ENCODE results near the gene HDHD3.

The HDHD3 gene

GRCh38 chr9:113375057-113376023, 1.4 kb downstream of the HDHD3 start:
- H3K4me2 ChIP-seq, result peak overlapping the region; percentile 82 to 92 (median 88)
- no peaks in the 10 kb centered on the region for H3K9me3 ChIP-seq (replicated peaks in 1 of 11)
- peak overlapping the region; percentile 81 to 92 (median 85); a peak in 17 of 20 replicates for H3K4me3 ChIP-seq
- H3K27me3 ChIP-seq, result no peaks in the 10 kb centered on the region
- H3K9ac ChIP-seq, result peak overlapping the region in 8 of 11 experiments; percentile 13 to 90 (median 87); a peak in 8 of 22 replicates
- H3K36me3 ChIP-seq, result peaks cover 22 to 31% (median 28%) of the 10 kb centered on the region in 11 experiments
- H3K4me1 ChIP-seq, result peaks cover 9 to 18% (median 13%) of the 10 kb centered on the region in 10 experiments; a peak in 19 of 20 replicates
- H3K27ac ChIP-seq, result no peak overlapping the region
- TF ChIP-seq Cebpa-rat (IDR thresholded peaks at IDR 0.05), result no peak
- peaks cover 0 to 21% (median 0%) of the 10 kb centered on the region in 11 experiments; a peak in 5 of 22 replicates for H4K20me1 ChIP-seq

- Histone ChIP-seq H3K4me3 (no peak overlapping the region), H3K4me2 (no peak overlapping the region), H3K27ac (no peak overlapping the region), H3K9me3 (replicated peaks in 1 of 11) (no peaks in the 10 kb centered on the region), H3K36me3 (peaks cover 22 to 35% (median 29%) of the 10 kb centered on the region in 11 experiments), H3K4me1 (peaks cover 9 to 18% (median 13%) of the 10 kb centered on the region in 10 experiments; a peak in 19 of 20 replicates), H3K9ac (no peak overlapping the region), H3K27me3 (no peaks in the 10 kb centered on the region), H4K20me1 (peaks cover 0 to 21% (median 0%) of the 10 kb centered on the region in 11 experiments; a peak in 6 of 22 replicates)
- no peak for TF ChIP-seq Cebpa-rat (IDR thresholded peaks at IDR 0.05)
Observed at GRCh38 chr9:113373676-113374392, 3.0 kb downstream of the HDHD3 start.

- peaks cover 22 to 40% (median 29%) of the 10 kb centered on the region in 11 experiments for H3K36me3 ChIP-seq
- no peak for TF ChIP-seq Cebpa-rat (IDR thresholded peaks at IDR 0.05)
- H3K9me3 ChIP-seq (replicated peaks in 1 of 11), result no peaks in the 10 kb centered on the region
- no peak overlapping the region for H3K4me3 ChIP-seq
- H3K9ac ChIP-seq, result no peak overlapping the region
- H4K20me1 ChIP-seq, result peaks cover 0 to 21% (median 0%) of the 10 kb centered on the region in 11 experiments; a peak in 6 of 22 replicates
- no peak overlapping the region for H3K27ac ChIP-seq
- no peak overlapping the region for H3K4me2 ChIP-seq
- H3K27me3 ChIP-seq, result no peaks in the 10 kb centered on the region
- H3K4me1 ChIP-seq, result peaks cover 9 to 18% (median 13%) of the 10 kb centered on the region in 10 experiments; a peak in 19 of 20 replicates
Observed at GRCh38 chr9:113373256-113373655, 3.5 kb downstream of the HDHD3 start.

GRCh38 chr9:113372059-113372458, 4.7 kb downstream of the HDHD3 start:
- Histone ChIP-seq H3K4me2 (no peak overlapping the region), H3K27ac (no peak overlapping the region), H3K9ac (no peak overlapping the region), H3K4me1 (peaks cover 9 to 14% (median 12%) of the 10 kb centered on the region in 10 experiments; a peak in 19 of 20 replicates), H3K36me3 (peaks cover 22 to 42% (median 29%) of the 10 kb centered on the region in 11 experiments), H3K9me3 (replicated peaks in 1 of 11) (no peaks in the 10 kb centered on the region), H4K20me1 (peaks cover 0 to 21% (median 0%) of the 10 kb centered on the region in 11 experiments; a peak in 6 of 22 replicates), H3K4me3 (no peak overlapping the region), H3K27me3 (no peaks in the 10 kb centered on the region)
- TF ChIP-seq Cebpa-rat (IDR thresholded peaks at IDR 0.05), result no peak

GRCh38 chr9:113370806-113371325, 5.9 kb downstream of the HDHD3 start:
- Histone ChIP-seq H3K4me2 (no peak overlapping the region), H3K9me3 (replicated peaks in 1 of 11) (no peaks in the 10 kb centered on the region), H4K20me1 (peaks cover 0 to 21% (median 0%) of the 10 kb centered on the region in 11 experiments; a peak in 6 of 22 replicates), H3K4me1 (peaks cover 5 to 11% (median 8%) of the 10 kb centered on the region in 10 experiments; a peak in 19 of 20 replicates), H3K27ac (no peak overlapping the region), H3K4me3 (no peak overlapping the region), H3K9ac (no peak overlapping the region), H3K36me3 (peaks cover 22 to 42% (median 29%) of the 10 kb centered on the region in 11 experiments), H3K27me3 (no peaks in the 10 kb centered on the region)
- TF ChIP-seq Cebpa-rat (IDR thresholded peaks at IDR 0.05), result no peak

- no peaks in the 10 kb centered on the region for H3K9me3 ChIP-seq (replicated peaks in 1 of 11)
- H3K4me3 ChIP-seq, result no peak overlapping the region
- no peak for TF ChIP-seq Cebpa-rat (IDR thresholded peaks at IDR 0.05)
- H3K9ac ChIP-seq, result no peak overlapping the region
- H3K4me2 ChIP-seq, result no peak overlapping the region
- H3K27me3 ChIP-seq, result no peaks in the 10 kb centered on the region
- H3K4me1 ChIP-seq, result peaks cover 0 to 13% (median 0%) of the 10 kb centered on the region in 10 experiments; a peak in 6 of 20 replicates
- H3K27ac ChIP-seq, result no peak overlapping the region
- H3K36me3 ChIP-seq, result peaks cover 19 to 35% (median 22%) of the 10 kb centered on the region in 11 experiments
- H4K20me1 ChIP-seq, result peaks cover 0 to 14% (median 0%) of the 10 kb centered on the region in 11 experiments; a peak in 4 of 22 replicates
Observed at GRCh38 chr9:113369855-113370140, 7.0 kb downstream of the HDHD3 start.

- H4K20me1 ChIP-seq, result peaks cover 0 to 10% (median 0%) of the 10 kb centered on the region in 11 experiments; a peak in 4 of 22 replicates
- H3K4me3 ChIP-seq, result no peak overlapping the region
- peaks cover 13 to 30% (median 18%) of the 10 kb centered on the region in 11 experiments for H3K36me3 ChIP-seq
- no peaks in the 10 kb centered on the region for H3K9me3 ChIP-seq (replicated peaks in 1 of 11)
- no peak overlapping the region for H3K4me2 ChIP-seq
- no peak overlapping the region for H3K9ac ChIP-seq
- no peak overlapping the region for H3K27ac ChIP-seq
- H3K27me3 ChIP-seq, result no peaks in the 10 kb centered on the region
- TF ChIP-seq Cebpa-rat (IDR thresholded peaks at IDR 0.05), result no peak
- peaks cover 0 to 13% (median 0%) of the 10 kb centered on the region in 10 experiments; a peak in 6 of 20 replicates for H3K4me1 ChIP-seq
Observed at GRCh38 chr9:113368982-113369854, 7.6 kb downstream of the HDHD3 start.

All from BLaER1 treated with 17β-estradiol and CSF1 and Interleukin-3, amounts not matched to agents 10 nM and 100 nM (cell line).